HepG2 (cell line): ENCODE measurements around the gene PYGO1. TPM values are rescaled to one million over a fixed set of nuclear protein-coding genes. Genes with fewer than 3 reads are reported as not detected.

Experiments used
- CEBPG ChIP-seq: IDR thresholded peaks from 2 replicates; pipeline ENCODE4 v1.6.1; 2016
- CHD2 ChIP-seq: IDR thresholded peaks from 2 replicates; pipeline ENCODE4 v1.6.1; 2011; ENCODE audit warnings: low read depth, low read length, improper control_type of control experiment
- GTF3A ChIP-seq: sonication (generic); formaldehyde crosslinking; conservative IDR thresholded peaks from 2 replicates; pipeline ENCODE4 v1.4.0; 2020; ENCODE audit warnings: mild to moderate bottlenecking, missing genetic modification reagents
- polyA plus RNA-seq, 8 experiments: library from polyadenylated mRNA; depleted of rRNA in 3 of 8; stranded (reverse) in 7 of 8; unstranded in 1 of 8; fragments of >200 nt; fragmentation: Illumina TruSeq in 4 of 8; extraction: Trizol in 4 of 8; gene quantifications; 2 replicates each; pipeline versions ENCODE4 v1.2.1 to v1.2.3, GENCODE V29; 2011 to 2016; ENCODE audit warnings: low read depth in 4 of 8, missing spikeins in 1 of 8, mixed read lengths in 1 of 8; ENCODE audit not compliant: insufficient read depth in 1 of 8
- total RNA-seq, 5 experiments: library from RNA; depleted of rRNA; stranded (reverse); fragments of >200 nt; fragmentation: Illumina TruSeq; extraction: Trizol; gene quantifications; 2 replicates each; pipeline ENCODE4 v1.2.3, GENCODE V29; 2016; ENCODE audit warnings: low read depth in 1 of 5
- TF ChIP-seq, protein P1 (sequence below): sonication (generic); formaldehyde crosslinking; IDR thresholded peaks from one replicate; pipeline ENCODE4 v1.5.1; 2020; ENCODE audit warnings: mild to moderate bottlenecking, missing genetic modification reagents; ENCODE audit errors: not compliant biosample characterization
- TF ChIP-seq, protein P2 (sequence below): sonication (generic); formaldehyde crosslinking; IDR thresholded peaks from 2 replicates; pipeline ENCODE4 v1.5.1; 2020; ENCODE audit warnings: missing genetic modification reagents, mild to moderate bottlenecking, borderline replicate concordance
- TF ChIP-seq, protein P3 (sequence below): sonication (generic); formaldehyde crosslinking; IDR thresholded peaks from 2 replicates; pipeline ENCODE4 v1.4.0; 2020; ENCODE audit warnings: mild to moderate bottlenecking, missing genetic modification reagents
- TF ChIP-seq, protein P4 (sequence below): sonication (generic); formaldehyde crosslinking; IDR thresholded peaks from 2 replicates; pipeline ENCODE4 v1.4.0; 2020; ENCODE audit warnings: low read depth, missing genetic modification reagents
- TF ChIP-seq, protein P5 (sequence below): sonication (generic); formaldehyde crosslinking; IDR thresholded peaks from 2 replicates; pipeline ENCODE4 v1.4.0; 2020; ENCODE audit warnings: missing genetic modification reagents

PYGO1 gene
- total and polyA plus RNA-seq, 2 of the 13 experiments (the other 11 are each of a cell fraction or from before 2014, with no cell fraction given): 1.1 to 1.8 TPM

DNA sequence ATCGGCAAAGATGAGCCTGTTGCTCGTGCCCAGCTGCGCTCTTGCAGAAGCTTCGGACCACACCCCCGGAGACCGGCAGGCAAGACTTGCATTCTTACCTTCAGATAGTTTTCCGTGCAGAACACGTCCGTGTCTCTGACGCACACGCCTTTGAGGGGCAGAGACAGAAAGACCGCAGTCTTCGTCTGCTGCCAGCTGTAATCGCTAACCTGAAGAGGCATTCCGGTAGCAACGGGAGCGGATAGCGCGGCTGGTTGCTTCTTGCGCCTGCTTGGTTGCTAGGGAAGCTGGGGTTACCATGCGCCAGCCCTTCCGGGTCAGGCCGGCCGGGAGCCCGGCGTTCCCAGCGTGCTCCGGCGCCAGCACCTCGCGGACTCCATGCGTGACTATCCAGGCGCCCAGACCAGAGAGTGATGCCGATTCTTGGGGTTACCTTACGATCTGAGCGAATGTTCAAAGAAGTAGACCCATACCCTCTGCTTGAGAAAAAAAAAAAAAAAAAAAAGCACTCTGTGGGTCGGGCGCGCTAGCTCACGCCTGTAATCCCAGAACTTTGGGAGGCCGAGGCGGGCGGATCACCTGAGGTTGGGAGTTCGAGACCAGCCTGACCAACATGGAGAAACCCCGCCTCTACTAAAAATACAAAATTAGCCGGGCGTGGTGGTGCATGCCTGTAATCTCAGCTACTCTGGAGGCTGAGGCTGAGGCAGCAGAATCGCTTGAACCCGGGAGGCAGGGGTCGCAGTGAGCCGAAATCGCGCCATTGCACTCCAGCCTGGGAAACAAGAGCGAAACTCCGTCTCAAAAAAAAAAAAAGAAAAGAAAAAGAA is 89.8 kb downstream of the PYGO1 start (continued):
- TF ChIP-seq, protein P1, sequence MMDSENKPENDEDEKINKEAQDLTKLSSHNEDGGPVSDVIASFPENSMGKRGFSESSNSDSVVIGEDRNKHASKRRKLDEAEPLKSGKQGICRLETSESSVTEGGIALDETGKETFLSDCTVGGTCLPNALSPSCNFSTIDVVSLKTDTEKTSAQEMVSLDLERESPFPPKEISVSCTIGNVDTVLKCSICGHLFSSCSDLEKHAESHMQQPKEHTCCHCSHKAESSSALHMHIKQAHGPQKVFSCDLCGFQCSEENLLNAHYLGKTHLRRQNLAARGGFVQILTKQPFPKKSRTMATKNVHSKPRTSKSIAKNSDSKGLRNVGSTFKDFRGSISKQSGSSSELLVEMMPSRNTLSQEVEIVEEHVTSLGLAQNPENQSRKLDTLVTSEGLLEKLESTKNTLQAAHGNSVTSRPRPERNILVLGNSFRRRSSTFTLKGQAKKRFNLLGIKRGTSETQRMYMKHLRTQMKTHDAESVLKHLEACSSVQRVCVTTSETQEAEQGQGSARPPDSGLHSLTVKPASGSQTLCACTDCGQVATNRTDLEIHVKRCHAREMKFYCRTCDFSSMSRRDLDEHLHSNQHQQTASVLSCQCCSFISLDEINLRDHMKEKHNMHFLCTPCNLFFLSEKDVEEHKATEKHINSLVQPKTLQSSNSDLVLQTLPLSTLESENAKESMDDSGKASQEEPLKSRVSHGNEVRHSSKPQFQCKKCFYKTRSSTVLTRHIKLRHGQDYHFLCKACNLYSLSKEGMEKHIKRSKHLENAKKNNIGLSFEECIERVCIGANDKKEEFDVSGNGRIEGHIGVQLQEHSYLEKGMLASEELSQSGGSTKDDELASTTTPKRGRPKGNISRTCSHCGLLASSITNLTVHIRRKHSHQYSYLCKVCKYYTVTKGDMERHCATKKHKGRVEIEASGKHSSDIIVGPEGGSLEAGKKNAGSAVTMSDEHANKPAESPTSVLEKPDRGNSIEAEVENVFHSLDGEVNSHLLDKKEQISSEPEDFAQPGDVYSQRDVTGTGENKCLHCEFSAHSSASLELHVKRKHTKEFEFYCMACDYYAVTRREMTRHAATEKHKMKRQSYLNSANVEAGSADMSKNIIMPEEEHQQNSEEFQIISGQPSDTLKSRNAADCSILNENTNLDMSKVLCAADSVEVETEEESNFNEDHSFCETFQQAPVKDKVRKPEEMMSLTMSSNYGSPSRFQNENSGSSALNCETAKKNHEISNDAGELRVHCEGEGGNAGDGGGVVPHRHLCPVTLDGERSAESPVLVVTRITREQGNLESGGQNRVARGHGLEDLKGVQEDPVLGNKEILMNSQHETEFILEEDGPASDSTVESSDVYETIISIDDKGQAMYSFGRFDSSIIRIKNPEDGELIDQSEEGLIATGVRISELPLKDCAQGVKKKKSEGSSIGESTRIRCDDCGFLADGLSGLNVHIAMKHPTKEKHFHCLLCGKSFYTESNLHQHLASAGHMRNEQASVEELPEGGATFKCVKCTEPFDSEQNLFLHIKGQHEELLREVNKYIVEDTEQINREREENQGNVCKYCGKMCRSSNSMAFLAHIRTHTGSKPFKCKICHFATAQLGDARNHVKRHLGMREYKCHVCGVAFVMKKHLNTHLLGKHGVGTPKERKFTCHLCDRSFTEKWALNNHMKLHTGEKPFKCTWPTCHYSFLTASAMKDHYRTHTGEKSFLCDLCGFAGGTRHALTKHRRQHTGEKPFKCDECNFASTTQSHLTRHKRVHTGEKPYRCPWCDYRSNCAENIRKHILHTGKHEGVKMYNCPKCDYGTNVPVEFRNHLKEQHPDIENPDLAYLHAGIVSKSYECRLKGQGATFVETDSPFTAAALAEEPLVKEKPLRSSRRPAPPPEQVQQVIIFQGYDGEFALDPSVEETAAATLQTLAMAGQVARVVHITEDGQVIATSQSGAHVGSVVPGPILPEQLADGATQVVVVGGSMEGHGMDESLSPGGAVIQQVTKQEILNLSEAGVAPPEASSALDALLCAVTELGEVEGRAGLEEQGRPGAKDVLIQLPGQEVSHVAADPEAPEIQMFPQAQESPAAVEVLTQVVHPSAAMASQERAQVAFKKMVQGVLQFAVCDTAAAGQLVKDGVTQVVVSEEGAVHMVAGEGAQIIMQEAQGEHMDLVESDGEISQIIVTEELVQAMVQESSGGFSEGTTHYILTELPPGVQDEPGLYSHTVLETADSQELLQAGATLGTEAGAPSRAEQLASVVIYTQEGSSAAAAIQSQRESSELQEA (CRISPR knock-in tag): peak; percentile 55
- peak; percentile 76; the same call in 1 of the 2 replicates for TF ChIP-seq GTF3A
- TF ChIP-seq, protein P2, sequence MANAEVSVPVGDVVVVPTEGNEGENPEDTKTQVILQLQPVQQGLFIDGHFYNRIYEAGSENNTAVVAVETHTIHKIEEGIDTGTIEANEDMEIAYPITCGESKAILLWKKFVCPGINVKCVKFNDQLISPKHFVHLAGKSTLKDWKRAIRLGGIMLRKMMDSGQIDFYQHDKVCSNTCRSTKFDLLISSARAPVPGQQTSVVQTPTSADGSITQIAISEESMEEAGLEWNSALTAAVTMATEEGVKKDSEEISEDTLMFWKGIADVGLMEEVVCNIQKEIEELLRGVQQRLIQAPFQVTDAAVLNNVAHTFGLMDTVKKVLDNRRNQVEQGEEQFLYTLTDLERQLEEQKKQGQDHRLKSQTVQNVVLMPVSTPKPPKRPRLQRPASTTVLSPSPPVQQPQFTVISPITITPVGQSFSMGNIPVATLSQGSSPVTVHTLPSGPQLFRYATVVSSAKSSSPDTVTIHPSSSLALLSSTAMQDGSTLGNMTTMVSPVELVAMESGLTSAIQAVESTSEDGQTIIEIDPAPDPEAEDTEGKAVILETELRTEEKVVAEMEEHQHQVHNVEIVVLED (CRISPR knock-in tag): peak; percentile 81
- 0 out of 2 replicates have a peak, but pooled peaks have one; percentile 11 for TF ChIP-seq CHD2
- TF ChIP-seq, protein P3, sequence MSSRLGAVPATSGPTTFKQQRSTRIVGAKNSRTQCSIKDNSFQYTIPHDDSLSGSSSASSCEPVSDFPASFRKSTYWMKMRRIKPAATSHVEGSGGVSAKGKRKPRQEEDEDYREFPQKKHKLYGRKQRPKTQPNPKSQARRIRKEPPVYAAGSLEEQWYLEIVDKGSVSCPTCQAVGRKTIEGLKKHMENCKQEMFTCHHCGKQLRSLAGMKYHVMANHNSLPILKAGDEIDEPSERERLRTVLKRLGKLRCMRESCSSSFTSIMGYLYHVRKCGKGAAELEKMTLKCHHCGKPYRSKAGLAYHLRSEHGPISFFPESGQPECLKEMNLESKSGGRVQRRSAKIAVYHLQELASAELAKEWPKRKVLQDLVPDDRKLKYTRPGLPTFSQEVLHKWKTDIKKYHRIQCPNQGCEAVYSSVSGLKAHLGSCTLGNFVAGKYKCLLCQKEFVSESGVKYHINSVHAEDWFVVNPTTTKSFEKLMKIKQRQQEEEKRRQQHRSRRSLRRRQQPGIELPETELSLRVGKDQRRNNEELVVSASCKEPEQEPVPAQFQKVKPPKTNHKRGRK (CRISPR knock-in tag): 0 out of 2 replicates have a peak, but pooled peaks have one; percentile 72
- TF ChIP-seq, protein P4, sequence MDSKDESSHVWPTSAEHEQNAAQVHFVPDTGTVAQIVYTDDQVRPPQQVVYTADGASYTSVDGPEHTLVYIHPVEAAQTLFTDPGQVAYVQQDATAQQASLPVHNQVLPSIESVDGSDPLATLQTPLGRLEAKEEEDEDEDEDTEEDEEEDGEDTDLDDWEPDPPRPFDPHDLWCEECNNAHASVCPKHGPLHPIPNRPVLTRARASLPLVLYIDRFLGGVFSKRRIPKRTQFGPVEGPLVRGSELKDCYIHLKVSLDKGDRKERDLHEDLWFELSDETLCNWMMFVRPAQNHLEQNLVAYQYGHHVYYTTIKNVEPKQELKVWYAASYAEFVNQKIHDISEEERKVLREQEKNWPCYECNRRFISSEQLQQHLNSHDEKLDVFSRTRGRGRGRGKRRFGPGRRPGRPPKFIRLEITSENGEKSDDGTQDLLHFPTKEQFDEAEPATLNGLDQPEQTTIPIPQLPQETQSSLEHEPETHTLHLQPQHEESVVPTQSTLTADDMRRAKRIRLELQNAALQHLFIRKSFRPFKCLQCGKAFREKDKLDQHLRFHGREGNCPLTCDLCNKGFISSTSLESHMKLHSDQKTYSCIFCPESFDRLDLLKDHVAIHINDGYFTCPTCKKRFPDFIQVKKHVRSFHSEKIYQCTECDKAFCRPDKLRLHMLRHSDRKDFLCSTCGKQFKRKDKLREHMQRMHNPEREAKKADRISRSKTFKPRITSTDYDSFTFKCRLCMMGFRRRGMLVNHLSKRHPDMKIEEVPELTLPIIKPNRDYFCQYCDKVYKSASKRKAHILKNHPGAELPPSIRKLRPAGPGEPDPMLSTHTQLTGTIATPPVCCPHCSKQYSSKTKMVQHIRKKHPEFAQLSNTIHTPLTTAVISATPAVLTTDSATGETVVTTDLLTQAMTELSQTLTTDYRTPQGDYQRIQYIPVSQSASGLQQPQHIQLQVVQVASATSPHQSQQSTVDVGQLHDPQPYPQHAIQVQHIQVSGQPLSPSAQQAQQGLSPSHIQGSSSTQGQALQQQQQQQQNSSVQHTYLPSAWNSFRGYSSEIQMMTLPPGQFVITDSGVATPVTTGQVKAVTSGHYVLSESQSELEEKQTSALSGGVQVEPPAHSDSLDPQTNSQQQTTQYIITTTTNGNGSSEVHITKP (CRISPR knock-in tag): 0 out of 2 replicates have a peak, but pooled peaks have one; percentile 48
- peak; percentile 21; the same call in 1 of the 2 replicates for TF ChIP-seq CEBPG (CRISPR knock-in tag)
- TF ChIP-seq, protein P5, sequence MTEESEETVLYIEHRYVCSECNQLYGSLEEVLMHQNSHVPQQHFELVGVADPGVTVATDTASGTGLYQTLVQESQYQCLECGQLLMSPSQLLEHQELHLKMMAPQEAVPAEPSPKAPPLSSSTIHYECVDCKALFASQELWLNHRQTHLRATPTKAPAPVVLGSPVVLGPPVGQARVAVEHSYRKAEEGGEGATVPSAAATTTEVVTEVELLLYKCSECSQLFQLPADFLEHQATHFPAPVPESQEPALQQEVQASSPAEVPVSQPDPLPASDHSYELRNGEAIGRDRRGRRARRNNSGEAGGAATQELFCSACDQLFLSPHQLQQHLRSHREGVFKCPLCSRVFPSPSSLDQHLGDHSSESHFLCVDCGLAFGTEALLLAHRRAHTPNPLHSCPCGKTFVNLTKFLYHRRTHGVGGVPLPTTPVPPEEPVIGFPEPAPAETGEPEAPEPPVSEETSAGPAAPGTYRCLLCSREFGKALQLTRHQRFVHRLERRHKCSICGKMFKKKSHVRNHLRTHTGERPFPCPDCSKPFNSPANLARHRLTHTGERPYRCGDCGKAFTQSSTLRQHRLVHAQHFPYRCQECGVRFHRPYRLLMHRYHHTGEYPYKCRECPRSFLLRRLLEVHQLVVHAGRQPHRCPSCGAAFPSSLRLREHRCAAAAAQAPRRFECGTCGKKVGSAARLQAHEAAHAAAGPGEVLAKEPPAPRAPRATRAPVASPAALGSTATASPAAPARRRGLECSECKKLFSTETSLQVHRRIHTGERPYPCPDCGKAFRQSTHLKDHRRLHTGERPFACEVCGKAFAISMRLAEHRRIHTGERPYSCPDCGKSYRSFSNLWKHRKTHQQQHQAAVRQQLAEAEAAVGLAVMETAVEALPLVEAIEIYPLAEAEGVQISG (CRISPR knock-in tag): peak; percentile 89
